GM12878 (cell line): ENCODE measurements around the gene PRSS36. TPM values are rescaled to one million over a fixed set of nuclear protein-coding genes. Genes with fewer than 3 reads are reported as not detected.

Experiments used
- ATAC-seq: fragments of 200-7000 bp; cut with Tn5 transposase; 3 replicates; pipeline ENCODE4 v1.9.1; 2020; ENCODE audit warnings: mild to moderate bottlenecking, moderate library complexity
- BruUV-seq: library from RNA; stranded (reverse); fragments of 400-500 nt; replicated peaks from 2 replicates; lab custom pipeline; 2021; lab: Mats Ljungman, UMichigan
- CTCF ChIA-PET: fragments of 300-600 bp; sonication (Branson Sonifier 250); formaldehyde crosslinking; extraction: SDS; loops from one replicate; lab custom pipeline; 2021; ENCODE audit warnings: inconsistent platforms; lab: Yijun Ruan, JAX
- POLR2A ChIA-PET: fragments of 350-600 bp; formaldehyde crosslinking; extraction: SDS; loops from one replicate; lab custom pipeline; 2021; ENCODE audit warnings: inconsistent platforms; lab: Charles Lee
- RAD21 ChIA-PET: fragments of 300-600 bp; sonication (Branson Sonifier 250); formaldehyde crosslinking; loops from one replicate; lab custom pipeline; 2023; ENCODE audit warnings: antibody characterized with exemption; ENCODE audit not compliant: unreplicated experiment; lab: Charles Lee
- SMC1A ChIA-PET: fragments of 300-600 bp; sonication (Branson Sonifier 250); formaldehyde crosslinking; loops from one replicate; lab custom pipeline; 2023; ENCODE audit not compliant: unreplicated experiment, uncharacterized antibody; lab: Charles Lee
- DNase-seq: peaks from one replicate; pipeline ENCODE4 v3.0.0-alpha.2; 2011; ENCODE audit warnings: low read depth, low spot score
- FAIRE-seq: peaks from 3 replicates; lab custom pipeline; 2011; peaks lifted over from hg19 to GRCh38; lab: Jason Lieb, UNC
- H2AFZ ChIP-seq: 2 replicates; pipeline ENCODE4 v1.6.0; 2011; ENCODE audit warnings: low read depth, low read length, control low read depth; ENCODE audit not compliant: control insufficient read depth
- H3K27ac ChIP-seq: 2 replicates; pipeline ENCODE4 v1.5.1; 2011; ENCODE audit warnings: control low read depth; ENCODE audit not compliant: control insufficient read depth, insufficient read depth
- H3K27me3 ChIP-seq, 2 experiments: replicated peaks in 1 of 2; 2 replicates each; pipeline versions ENCODE4 v1.6.0 to v1.6.1; 2011; ENCODE audit warnings: low read length in 1 of 2; ENCODE audit not compliant: control insufficient read depth in 2 of 2, insufficient read depth in 2 of 2
- H3K36me3 ChIP-seq, 2 experiments: 2 replicates each; pipeline ENCODE4 v1.5.1; 2011; ENCODE audit warnings: low read length in 1 of 2; ENCODE audit not compliant: control insufficient read depth in 2 of 2, insufficient read depth in 2 of 2
- H3K4me1 ChIP-seq: 2 replicates; pipeline ENCODE4 v1.6.1; 2011; ENCODE audit warnings: mild to moderate bottlenecking, low read length, moderate library complexity, mixed read lengths; ENCODE audit not compliant: control insufficient read depth, insufficient read depth
- H3K4me2 ChIP-seq: 2 replicates; pipeline ENCODE4 v1.6.0; 2011; ENCODE audit warnings: control low read depth; ENCODE audit not compliant: control insufficient read depth, insufficient read depth
- H3K4me3 ChIP-seq: fragments of 200-600 bp; sonication (generic); 2 replicates; pipeline ENCODE4 v1.5.1; 2016
- H3K79me2 ChIP-seq: 2 replicates; pipeline ENCODE4 v1.6.0; 2011; ENCODE audit warnings: low read length; ENCODE audit not compliant: control insufficient read depth, insufficient read depth
- H3K9ac ChIP-seq: 2 replicates; pipeline ENCODE4 v1.8.0; 2011; ENCODE audit warnings: low read length, control low read depth, mixed read lengths; ENCODE audit not compliant: control insufficient read depth, insufficient read depth
- H3K9me3 ChIP-seq: replicated peaks from 3 replicates; pipeline ENCODE4 v1.5.1; 2011; ENCODE audit warnings: mild to moderate bottlenecking, low read length; ENCODE audit not compliant: control insufficient read depth, insufficient read depth
- H4K20me1 ChIP-seq: 2 replicates; pipeline ENCODE4 v1.6.0; 2011; ENCODE audit not compliant: control insufficient read depth, insufficient read depth
- BHLHE40 ChIP-seq, 2 experiments: fragments of 450-650 bp in 1 of 2; IDR thresholded peaks; 2 replicates each; pipeline ENCODE4 v1.6.1; 2011 to 2017; ENCODE audit warnings: low read depth in 2 of 2, borderline replicate concordance in 1 of 2, improper control_type of control experiment in 1 of 2, low read length in 1 of 2, mild to moderate bottlenecking in 1 of 2
- DPF2 ChIP-seq: fragments of 450-650 bp; IDR thresholded peaks from 2 replicates; pipeline ENCODE4 v1.6.1; 2017; ENCODE audit warnings: mild to moderate bottlenecking
- EED ChIP-seq: sonication (generic); IDR thresholded peaks from 2 replicates; pipeline ENCODE4 v1.6.1; 2016; ENCODE audit warnings: antibody characterized with exemption, low read depth
- EGR1 ChIP-seq, 2 experiments: IDR thresholded peaks; 1 replicate in 1 of 2; 2 replicates in 1 of 2; pipeline ENCODE4 v1.6.1; 2011 to 2012; ENCODE audit warnings: low read depth in 2 of 2, low read length in 2 of 2, borderline replicate concordance in 1 of 2, mild to moderate bottlenecking in 1 of 2, moderate library complexity in 1 of 2
- GATAD2B ChIP-seq: fragments of 450-650 bp; conservative IDR thresholded peaks from 2 replicates; pipeline ENCODE4 v1.6.1; 2017; ENCODE audit warnings: low read depth, mild to moderate bottlenecking, moderate library complexity
- IKZF1 ChIP-seq: fragments of 450-650 bp; conservative IDR thresholded peaks from 2 replicates; pipeline ENCODE4 v1.6.1; 2017; ENCODE audit warnings: antibody characterized with exemption, mild to moderate bottlenecking
- MAX ChIP-seq: IDR thresholded peaks from 2 replicates; pipeline ENCODE4 v1.6.1; 2012; ENCODE audit warnings: low read depth, low read length, improper control_type of control experiment
- MEF2B ChIP-seq: fragments of 450-650 bp; IDR thresholded peaks from 2 replicates; pipeline ENCODE4 v1.6.1; 2018; ENCODE audit warnings: mild to moderate bottlenecking, moderate library complexity; ENCODE audit not compliant: partially characterized antibody, poor library complexity, severe bottlenecking
- NBN ChIP-seq: fragments of 450-650 bp; IDR thresholded peaks from 2 replicates; pipeline ENCODE4 v1.6.1; 2016
- NR2C1 ChIP-seq: fragments of 450-650 bp; IDR thresholded peaks from 2 replicates; pipeline ENCODE4 v1.6.1; 2017; ENCODE audit warnings: antibody characterized with exemption, mild to moderate bottlenecking, moderate library complexity
- NR2F1 ChIP-seq: fragments of 450-650 bp; conservative IDR thresholded peaks from 2 replicates; pipeline ENCODE4 v1.6.1; 2017; ENCODE audit warnings: mild to moderate bottlenecking
- RB1 ChIP-seq: fragments of 450-650 bp; formaldehyde crosslinking; IDR thresholded peaks from 2 replicates; pipeline ENCODE4 v1.6.1; 2017; ENCODE audit warnings: mild to moderate bottlenecking, borderline replicate concordance
- SP1 ChIP-seq: IDR thresholded peaks from one replicate; pipeline ENCODE4 v1.6.1; 2011; ENCODE audit warnings: low read depth, low read length
- STAT1 ChIP-seq: fragments of 450-650 bp; conservative IDR thresholded peaks from 2 replicates; pipeline ENCODE4 v1.6.1; 2014; ENCODE audit warnings: antibody characterized with exemption, mild to moderate bottlenecking
- YY1 ChIP-seq: IDR thresholded peaks from 2 replicates; pipeline ENCODE4 v1.6.1; 2011; ENCODE audit warnings: low read depth, mild to moderate bottlenecking, low read length
- ZBED1 ChIP-seq: IDR thresholded peaks from 2 replicates; pipeline ENCODE4 v1.6.1; 2016; ENCODE audit warnings: borderline replicate concordance
- ZNF592 ChIP-seq: fragments of 450-650 bp; IDR thresholded peaks from 2 replicates; pipeline ENCODE4 v1.6.1; 2017; ENCODE audit warnings: mild to moderate bottlenecking, moderate library complexity
- WGBS: methylation state at CpG from one replicate; pipeline ENCODE4 v1.1.6; 2016; ENCODE audit warnings: low lambda C conversion rate; ENCODE audit not compliant: insufficient replicate concordance, insufficient coverage; ENCODE audit errors: missing lambda C conversion rate; 5-methylcytosine and 5-hydroxymethylcytosine counted together
- in situ Hi-C: fragments of 300-500 bp; cut with MboI; formaldehyde crosslinking; loops from 9 replicates; pipeline ENCODE4 v1.14.3; 2018; ENCODE audit warnings: mixed read lengths
- intact Hi-C: fragments of 100-400 bp; cut with micrococcal nuclease; formaldehyde crosslinking; loops from one replicate; pipeline ENCODE4 v1.14.2; 2022; ENCODE audit not compliant: unreplicated experiment
- polyA plus RNA-seq, 11 experiments: library from polyadenylated mRNA; depleted of rRNA in 4 of 11; unstranded in 6 of 11; stranded (reverse) in 5 of 11; fragments of >200 nt; fragmentation: Nextera tagmentation in 4 of 11; fragmentation: Illumina TruSeq in 1 of 11; extraction: Ambion mirVana in 4 of 11; extraction: Trizol in 1 of 11; gene quantifications; 1 replicate in 1 of 11; 2 replicates in 10 of 11; pipeline versions ENCODE4 v1.2.1 to v1.2.3, GENCODE V29; 2011 to 2016; ENCODE audit warnings: inconsistent platforms in 2 of 11, missing spikeins in 2 of 11, low read depth in 1 of 11
- total RNA-seq, 4 experiments: library from RNA; depleted of rRNA in 3 of 4; stranded (reverse); fragments of >200 nt in 3 of 4; fragmentation: Illumina TruSeq in 1 of 4; extraction: Trizol in 1 of 4; gene quantifications; 2 replicates each; pipeline versions ENCODE4 v1.2.1 to v1.2.3, GENCODE V29; 2013 to 2021
- TF ChIP-seq, protein P1 (sequence below): fragments of 150-350 bp; IDR thresholded peaks from 2 replicates; pipeline ENCODE4 v1.6.1; 2014; ENCODE audit warnings: mild to moderate bottlenecking, low read depth, low read length
- TF ChIP-seq, protein P2 (sequence below): IDR thresholded peaks from 2 replicates; pipeline ENCODE4 v1.6.1; 2011; ENCODE audit warnings: low read depth, mild to moderate bottlenecking, low read length, moderate library complexity, borderline replicate concordance; ENCODE audit errors: extremely low read depth

PRSS36 gene
- total and polyA plus RNA-seq, 10 of the 15 experiments (the other 5 are each of a cell fraction or from before 2014, with no cell fraction given) = 0.11 to 1.1 (median 0.17) TPM; not detected in 3

DNA sequence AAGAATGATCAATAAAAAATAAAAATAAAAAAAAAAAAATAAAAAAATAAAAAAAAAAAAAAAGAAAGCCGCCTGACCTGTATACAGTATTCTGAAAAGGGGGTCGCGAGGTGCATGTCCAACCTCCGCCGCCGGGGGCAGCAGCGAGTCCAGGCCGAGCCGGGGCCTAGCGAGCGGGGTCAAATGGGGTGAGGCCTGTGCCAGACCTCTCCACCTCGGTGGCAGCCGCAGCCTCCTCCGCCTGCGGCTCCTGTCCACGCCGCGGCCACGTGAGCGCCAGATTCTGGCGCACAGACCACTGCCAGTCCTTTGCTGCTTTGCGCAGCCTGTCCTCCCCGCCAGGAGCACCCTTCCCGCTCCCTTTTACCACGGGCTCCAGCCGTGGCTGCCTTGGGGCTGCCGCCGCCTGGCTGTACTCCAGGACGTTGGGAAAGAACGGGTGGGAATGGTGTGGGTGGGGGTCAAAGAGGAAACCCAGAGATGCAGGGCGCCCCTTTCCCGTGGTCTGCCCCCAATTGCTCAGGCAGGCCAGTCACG is 44.1 kb downstream of the PRSS36 start:
- Histone ChIP-seq H3K36me3 (no peaks in the 10 kb centered on the region; a peak in 1 of 4 replicates), H2AFZ (peak overlapping the region; percentile 94), H3K27me3 (no peaks in the 10 kb centered on the region), H3K9ac (no peak overlapping the region), H3K4me3 (no peak overlapping the region), H4K20me1 (no peaks in the 10 kb centered on the region), H3K79me2 (peaks cover 13% of the 10 kb centered on the region), H3K4me1 (peaks cover 22% of the 10 kb centered on the region), H3K4me2 (peak overlapping the region; percentile 68; the same call in 1 of the 2 replicates), H3K9me3 (no peaks in the 10 kb centered on the region), H3K27ac (peak overlapping the region; percentile 39; the same call in 1 of the 2 replicates)
- DNase-seq (no peak), FAIRE-seq (no peak), ATAC-seq (peak; percentile 61)
- ChIA-PET CTCF (no interaction called here), POLR2A (no interaction called here), RAD21 (no interaction called here), SMC1A (no interaction called here)
- in situ Hi-C loops (no loop called here), intact Hi-C loops (loop anchor here (5.0 kb wide), 1 partner anchor 37 kb away; no protein-coding TSS in a partner anchor)
- WGBS = 20% methylated on average over 32 of the region's 33 CpGs
- BruUV-seq = no TSS peak
- TF ChIP-seq DPF2 (0 out of 2 replicates have a peak, but pooled peaks have one; percentile 24), NBN (peak; percentile 62; the same call in 1 of the 2 replicates), MEF2B (no peak), EED (no peak), BHLHE40 (IDR thresholded peaks at IDR 0.05; ENCODE audit: borderline replicate concordance in 1 of 2, low read depth in 2 of 2, low read length in 1 of 2) (peak; percentile 68 to 88), EGR1 (IDR thresholded peaks at IDR 0.05; ENCODE audit: borderline replicate concordance in 1 of 2, low read depth in 2 of 2, low read length in 2 of 2) (no peak), NR2F1 (peak; percentile 97), RB1 (peak; percentile 30; the same call in 1 of the 2 replicates), ZBED1 (no peak), IKZF1 (peak; percentile 50), GATAD2B (0 out of 2 replicates have a peak, but pooled peaks have one; percentile 23), ZNF592 (peak; percentile 33; the same call in 1 of the 2 replicates), MAX (peak; percentile 51), NR2C1 (peak; percentile 48; the same call in 1 of the 2 replicates), YY1 (peak; percentile 48; the same call in 1 of the 2 replicates), STAT1 (no peak), SP1 (peak; percentile 30)
- TF ChIP-seq, protein P1, sequence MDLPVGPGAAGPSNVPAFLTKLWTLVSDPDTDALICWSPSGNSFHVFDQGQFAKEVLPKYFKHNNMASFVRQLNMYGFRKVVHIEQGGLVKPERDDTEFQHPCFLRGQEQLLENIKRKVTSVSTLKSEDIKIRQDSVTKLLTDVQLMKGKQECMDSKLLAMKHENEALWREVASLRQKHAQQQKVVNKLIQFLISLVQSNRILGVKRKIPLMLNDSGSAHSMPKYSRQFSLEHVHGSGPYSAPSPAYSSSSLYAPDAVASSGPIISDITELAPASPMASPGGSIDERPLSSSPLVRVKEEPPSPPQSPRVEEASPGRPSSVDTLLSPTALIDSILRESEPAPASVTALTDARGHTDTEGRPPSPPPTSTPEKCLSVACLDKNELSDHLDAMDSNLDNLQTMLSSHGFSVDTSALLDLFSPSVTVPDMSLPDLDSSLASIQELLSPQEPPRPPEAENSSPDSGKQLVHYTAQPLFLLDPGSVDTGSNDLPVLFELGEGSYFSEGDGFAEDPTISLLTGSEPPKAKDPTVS = no peak
- TF ChIP-seq, protein P2, sequence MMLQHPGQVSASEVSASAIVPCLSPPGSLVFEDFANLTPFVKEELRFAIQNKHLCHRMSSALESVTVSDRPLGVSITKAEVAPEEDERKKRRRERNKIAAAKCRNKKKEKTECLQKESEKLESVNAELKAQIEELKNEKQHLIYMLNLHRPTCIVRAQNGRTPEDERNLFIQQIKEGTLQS = no peak
